Measurements from ENCODE around the gene PIEZO2.
"Not testable (repeated sequence)": the region's sequence is repeated elsewhere in the genome, so short reads cannot be mapped to it uniquely, and the experiment has no call there.

PIEZO2 gene

DNA sequence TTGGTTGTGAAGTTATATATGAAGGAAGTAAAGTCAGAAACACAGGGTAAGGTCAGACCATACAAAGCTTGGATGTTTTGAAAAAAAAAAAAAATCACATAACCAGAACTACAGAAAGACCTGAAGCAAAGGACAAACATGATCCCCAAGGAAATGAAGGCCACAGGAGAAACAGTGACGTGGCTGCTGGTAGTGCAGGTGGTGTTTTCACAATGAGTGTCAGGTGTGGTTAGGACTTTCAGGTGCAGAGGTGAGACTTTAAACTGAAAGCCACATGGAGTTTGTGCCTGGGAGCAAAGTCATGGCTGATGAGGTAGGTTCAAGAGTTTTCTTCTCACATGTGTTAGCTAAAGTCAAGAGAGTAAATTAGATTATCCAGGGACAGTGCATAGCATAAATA lies 270.7 kb downstream of the PIEZO2 start:
- no peak for FAIRE-seq

DNA sequence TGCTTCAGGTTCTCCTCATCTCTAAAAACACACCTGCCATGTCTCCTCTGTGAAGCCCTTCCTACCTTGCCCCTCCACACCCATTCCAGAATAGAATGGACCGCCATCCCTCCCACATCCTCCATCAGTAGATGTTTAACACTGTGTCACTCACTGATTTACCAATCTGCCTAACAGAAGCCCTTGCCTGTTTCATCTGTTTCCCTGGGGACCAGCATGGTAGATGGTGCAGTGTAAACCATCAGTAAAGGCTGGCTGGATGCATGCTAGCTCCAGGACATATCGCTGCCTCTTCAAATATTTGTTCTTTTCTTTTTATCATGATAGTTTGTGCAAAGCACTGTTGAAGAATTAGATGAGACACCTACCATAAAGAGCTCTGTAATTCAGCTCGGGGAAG lies 271.4 kb downstream of the PIEZO2 start:
- no peak for FAIRE-seq

DNA sequence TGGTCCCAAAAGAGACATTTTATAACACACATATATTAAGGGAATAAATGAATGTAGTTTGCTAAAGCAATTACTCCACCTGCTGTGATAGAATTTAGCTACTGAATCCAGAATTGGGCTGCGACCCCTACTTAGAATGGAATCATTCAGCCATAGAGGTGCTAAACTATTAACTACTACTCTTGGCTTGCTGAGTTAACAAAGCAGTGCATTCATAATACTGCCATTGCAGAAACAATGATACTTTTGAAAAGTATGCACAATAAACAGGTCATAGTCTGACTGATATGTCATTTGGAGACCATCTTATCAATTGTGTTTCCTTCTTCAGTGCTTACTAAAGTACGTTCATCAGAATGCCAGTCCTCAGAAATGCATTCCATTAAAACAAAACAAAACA lies 273.6 kb downstream of the PIEZO2 start:
- FAIRE-seq, result no peak

DNA sequence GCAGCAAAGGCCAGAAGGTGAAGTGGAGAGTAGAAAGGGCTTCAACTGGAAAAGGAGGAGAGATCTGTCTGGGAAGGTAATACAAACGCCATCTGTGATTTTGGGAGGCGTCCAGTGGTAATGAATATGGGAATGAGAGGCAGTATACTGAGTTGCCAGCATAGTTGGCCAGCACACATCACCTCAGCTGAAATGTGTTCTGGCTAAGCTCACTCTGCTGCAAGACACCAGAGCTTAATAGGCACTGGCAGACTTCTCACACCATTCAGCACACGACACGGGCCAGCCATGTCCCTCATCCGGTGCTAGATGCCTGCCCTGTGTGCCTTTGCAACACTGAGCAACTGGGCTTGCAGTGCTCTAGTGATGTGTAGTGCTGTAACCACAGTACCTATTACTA lies 277.1 kb downstream of the PIEZO2 start:
- FAIRE-seq, result no peak

DNA sequence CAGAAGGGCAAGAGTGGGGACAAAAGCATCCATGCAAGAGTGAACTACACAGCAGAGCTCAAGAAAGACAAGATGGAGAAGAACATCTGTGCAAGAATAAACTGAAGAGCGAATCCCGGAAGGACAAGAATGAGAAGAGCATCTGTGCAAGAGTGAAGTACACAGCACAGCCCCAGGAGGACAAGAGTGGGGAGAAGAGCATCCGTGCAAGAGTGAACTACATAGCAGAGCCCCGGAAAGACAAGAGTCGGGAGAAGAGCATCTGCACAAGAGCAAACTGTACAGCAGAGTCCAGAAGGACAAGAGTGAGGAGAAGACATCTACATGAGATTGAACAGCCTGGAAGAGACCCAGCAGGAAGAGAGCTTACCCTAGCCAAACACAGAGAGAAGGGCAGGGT lies 284.6 kb downstream of the PIEZO2 start:
- no peak for FAIRE-seq

DNA sequence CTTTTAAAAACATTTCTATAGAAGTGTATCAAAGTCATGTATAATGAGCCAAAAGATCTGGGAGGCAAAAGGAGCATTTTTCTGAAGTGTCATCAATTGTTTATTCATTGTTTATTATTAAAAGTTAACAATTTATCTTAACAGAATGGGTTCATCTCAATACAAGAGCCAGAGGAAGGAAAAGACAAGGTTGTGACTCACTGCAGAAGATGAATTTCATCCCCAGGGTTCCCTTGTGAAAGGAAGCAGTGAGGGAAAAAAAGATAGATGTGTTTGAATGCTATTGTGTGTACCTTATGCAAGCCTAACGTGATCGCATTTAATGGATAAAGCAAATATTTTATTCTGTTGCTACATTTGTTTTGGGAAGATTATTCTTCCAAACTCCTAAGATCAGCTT lies 286.3 kb downstream of the PIEZO2 start:
- FAIRE-seq, result no peak

DNA sequence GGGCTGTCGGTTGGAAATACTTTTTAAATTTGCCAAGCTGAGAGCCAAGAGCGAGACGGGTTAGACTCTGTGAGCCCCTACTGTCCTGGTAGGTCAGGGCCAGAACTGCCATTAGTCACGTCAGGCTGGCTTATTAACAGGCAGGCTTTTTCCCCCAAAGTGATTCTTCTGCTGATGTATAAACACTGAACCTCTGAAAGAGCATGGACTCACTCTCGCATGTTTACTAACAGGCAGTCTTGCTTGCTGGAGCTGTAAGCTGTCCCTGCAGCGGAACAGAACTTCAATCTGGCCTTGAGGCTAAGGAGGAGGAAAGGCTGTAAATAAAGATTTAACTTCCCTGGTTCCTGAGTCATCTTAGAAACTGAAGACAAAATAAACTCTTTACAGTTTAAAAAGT lies 288.4 kb downstream of the PIEZO2 start:
- no peak for FAIRE-seq

DNA sequence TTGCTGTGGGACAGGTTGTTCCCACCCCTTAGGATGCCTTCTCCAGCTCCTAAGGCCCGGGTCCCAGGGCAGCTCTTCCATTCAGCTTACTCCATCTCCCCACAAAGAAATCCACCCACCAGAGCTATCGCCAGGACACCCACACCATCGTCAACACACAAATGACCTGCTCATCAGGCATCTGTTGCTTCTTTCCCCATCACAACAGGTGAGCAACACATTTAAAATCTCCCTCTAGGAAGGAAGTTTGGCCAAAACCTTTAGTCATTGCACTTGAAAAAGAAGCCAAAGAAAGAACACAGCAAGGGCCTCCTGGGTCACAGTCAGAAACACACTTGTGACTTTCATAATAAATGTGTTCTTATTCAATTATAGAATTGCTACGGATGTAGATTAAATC lies 289.0 kb downstream of the PIEZO2 start:
- no peak for FAIRE-seq

DNA sequence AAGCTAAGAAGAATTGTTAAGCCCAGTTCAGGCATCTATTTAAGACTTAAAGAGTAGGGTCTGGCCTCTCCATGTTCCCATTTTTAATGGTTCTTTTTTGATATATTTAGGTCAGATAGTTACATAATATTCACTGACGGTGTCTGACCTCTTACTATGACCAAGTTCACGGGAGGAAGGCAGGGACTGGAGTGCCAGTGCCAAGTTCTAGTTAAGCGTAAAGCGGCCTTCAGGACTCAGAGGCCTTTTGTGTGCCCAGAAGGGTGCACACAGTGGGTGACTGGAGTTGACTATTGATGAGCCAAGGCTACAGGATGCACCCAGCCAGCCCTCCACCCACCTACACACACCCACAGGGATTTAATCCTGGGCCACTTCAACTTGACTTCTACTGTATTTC lies 290.9 kb downstream of the PIEZO2 start:
- no peak for FAIRE-seq

DNA sequence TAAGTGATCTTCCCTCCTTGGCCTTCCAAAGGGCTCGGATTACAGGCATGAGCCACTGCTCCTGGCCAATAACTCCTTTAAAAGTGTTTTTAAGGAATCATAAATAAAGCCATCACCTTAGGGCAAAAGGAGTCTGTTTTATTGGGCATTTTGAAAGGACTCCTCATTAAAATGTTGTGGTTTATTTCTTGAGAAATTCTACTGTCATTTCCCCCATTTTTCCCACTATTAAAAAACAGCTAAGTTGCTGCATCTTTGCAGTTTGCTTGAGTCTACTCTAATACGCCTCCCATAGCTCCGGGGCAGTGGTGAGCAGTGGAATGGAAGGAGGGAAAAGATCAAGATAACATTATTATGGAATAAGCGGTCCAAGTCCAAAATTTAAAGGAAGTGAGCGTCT lies 293.2 kb downstream of the PIEZO2 start:
- no peak for FAIRE-seq

DNA sequence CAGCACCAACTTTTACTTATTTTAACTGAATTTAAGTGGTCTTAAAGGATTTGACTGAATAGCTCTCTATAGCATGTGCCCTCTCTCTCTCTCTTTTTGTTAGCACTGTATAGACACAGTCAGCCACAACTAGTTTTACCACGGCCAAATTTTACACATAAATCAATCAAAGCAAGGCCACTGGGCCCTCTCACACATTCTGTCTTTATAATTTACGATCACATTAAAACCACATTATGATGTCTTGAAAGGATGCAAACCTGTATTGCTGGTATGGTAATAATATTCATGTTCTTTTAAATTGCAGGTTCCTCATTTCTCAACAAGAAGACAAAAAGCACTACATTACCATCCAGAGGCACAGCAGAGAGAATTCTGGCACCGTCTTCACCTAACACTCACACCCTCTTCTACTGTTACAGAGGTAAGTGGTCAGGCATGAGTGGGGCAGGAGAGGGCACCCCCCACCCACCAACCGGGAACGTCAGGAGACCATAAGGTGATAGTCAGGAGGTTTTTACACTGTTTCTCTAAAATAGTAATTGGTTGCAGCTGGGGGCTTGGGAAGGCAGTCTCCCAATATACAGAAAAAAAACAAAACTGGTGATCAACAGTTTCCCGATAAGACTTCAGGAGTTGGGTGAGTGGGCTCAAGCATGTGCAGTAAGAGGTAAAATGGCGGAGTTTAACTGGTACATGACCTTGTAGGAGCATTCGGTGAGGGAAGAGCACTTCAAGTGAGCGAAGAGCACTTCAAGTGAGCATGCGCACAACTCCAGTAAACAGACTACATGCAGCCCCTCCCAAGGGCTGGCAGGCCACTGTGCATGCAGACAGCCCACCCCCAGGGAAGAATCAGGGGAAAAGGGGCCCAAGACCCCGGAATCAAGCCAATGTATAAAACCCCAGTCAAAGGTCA lies 296.7 kb downstream of the PIEZO2 start:
- FAIRE-seq, result no peak

DNA sequence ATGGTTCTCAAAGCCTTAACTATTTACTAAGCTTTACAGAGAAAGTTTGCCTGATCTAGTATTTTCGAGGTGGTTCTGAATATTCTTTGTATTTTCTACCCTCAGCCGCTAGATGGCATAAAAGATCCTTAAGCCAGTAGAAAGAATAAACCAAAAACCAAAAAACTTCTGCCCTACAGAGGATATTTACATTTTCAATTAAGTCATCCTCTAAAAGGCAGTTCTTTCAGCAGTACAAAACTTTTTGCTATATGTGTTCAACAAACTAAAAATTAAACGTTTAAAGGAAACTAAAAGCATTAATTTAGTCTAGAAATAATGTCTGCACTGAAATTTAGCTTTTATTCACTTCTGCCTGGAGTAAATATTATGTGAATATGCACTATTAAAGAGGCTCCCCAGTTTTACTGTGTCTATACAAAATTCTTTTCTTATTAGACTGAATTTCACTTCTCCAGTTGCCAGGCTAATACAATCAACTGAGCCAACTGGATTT lies 297.5 kb downstream of the PIEZO2 start:
- peak; percentile 79 for FAIRE-seq

DNA sequence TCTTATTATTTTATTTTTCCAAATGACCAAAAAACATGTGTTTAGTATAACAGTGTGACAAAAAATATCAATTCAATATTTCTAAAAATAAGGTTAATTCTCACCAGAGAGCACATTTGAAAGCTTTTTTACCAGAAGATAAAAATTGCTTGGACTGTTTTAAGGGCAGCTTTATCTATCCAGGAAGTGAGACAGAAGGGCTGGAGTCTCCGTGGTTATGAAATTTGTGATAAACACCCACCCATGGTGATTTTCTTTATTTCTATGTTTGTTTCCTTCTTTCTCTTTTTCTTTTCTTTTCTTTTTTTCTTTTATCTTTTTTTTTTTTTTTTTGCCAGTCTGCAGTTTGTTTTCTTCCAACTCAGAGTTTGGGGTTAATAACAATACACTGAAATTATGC lies 298.5 kb downstream of the PIEZO2 start:
- FAIRE-seq, result no peak

DNA sequence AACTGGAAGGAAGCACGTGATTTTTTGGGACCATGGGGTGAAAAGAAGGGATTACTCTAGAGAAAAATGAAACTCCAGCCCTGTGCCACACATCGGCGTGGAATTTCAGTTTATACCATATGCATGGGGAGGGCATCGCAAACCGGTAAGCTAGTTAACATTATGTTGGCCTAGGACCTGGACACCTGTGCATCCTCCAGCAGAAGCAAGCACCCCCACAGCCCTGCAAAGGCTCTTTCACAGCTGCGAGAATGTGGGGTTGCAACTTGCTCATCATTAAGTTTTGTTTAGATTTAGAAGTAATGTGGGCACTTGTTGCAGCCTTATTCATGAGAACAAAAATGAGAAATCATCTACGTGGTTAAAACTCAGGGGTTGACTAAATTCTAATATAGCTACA lies 299.2 kb downstream of the PIEZO2 start:
- FAIRE-seq, result no peak

DNA sequence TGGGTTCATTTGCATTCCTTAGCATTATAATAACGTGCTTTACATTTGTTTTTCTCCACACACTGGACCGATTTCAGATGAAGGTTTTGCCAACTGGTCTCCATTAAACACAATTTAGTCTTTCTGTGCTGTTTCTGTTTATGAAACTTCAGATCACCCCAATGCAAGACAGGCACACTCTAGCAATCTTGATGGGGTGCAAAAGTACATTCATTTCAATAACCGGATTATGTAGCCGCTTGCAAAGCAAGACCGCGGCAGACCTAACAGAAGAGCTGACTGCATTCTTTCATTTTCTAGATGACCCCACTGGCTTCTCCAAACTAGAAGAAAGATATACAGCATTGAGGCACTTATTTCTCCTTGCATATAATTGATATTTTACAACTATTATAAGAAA lies 301.5 kb downstream of the PIEZO2 start:
- FAIRE-seq, result no peak

DNA sequence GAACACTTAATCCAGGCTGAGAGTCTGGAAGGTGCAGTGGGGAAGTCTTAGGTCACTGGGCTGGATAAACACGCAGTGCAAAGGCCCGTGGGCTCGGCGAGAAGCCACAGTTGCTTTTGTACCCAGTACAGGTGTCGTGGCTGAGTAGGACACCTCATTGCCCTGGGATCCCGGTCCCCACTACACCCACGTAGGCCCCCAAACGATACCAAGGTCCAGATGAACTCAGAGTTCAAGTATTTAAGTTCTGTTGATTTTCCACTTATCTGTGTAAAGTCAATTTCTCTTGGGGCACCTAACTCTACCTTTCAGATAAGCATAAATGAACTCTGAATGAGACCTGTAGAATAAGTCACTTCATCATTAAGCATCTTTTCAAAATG lies 302.0 kb downstream of the PIEZO2 start:
- no peak for FAIRE-seq

DNA sequence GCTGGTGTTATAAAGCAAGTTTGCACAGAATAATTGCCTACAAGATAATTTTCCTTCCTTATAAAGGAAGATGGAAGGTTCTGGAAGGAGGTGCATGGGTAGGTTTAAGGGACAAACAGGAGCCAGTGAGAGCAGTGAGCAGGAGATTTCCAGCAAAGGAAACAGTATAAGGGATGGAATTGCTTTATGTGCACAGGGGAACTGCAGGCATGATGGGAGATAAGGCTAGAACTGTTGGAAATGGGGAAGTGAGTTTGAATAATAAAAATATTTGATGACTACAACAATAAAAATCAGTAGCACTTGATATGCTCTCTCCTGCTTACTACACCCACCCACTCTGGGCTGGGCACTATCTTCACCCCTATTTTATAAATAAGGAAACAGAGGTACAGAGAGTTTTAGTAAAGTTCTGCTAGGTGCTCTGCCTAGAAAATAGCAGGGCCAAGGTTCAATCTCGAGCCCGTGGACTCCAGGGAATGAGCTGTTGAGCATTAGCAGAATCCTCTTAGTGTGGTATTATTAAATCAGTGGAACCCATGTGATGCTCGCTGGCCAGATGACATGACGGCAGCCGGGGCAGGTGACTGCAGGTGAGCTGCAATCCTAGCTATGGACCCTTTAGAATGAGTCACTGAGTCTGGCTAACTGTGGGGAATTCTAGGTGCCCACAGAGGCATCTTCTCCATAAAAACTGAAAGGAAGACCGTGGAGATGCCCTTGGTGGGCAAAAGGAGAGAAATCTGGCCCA lies 302.5 kb downstream of the PIEZO2 start:
- no peak for FAIRE-seq

DNA sequence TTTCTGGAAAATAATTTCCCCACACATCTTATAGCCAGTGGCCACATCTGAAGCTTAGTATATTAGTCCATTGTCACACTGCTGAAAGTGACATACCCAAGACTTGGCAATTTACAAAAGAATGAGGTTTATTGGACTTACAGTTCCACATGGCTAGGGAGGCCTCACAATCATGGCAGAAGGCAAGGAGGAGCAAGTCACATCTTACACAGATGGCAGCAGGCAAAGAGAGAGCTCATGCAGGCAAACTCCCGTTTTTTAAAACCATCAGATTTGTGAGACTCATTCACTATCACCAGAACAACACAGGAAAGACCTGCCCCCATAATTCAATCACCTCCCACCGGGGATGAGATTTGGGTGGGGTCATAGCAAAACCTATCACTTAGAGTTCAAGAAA lies 303.3 kb downstream of the PIEZO2 start:
- not testable (repeated sequence) for FAIRE-seq

DNA sequence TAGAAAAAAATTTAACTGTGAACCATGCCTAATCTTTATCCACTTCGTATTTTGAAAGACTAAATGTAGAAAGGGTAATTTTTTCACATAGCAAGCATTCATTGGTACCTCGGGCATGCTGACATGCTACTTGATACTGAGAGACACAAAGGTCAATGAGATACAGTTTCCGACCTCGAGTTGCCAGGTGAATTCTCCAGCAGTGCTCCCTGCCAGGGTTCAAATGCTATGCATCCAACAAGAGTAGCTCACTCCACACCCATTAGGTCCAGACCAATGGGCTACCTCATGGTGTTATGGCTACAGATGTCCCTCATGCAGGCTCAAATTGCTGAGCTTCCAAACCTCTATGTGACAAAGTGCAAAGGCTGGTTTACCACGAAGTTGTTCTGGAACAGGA lies 305.8 kb downstream of the PIEZO2 start:
- FAIRE-seq, result no peak

DNA sequence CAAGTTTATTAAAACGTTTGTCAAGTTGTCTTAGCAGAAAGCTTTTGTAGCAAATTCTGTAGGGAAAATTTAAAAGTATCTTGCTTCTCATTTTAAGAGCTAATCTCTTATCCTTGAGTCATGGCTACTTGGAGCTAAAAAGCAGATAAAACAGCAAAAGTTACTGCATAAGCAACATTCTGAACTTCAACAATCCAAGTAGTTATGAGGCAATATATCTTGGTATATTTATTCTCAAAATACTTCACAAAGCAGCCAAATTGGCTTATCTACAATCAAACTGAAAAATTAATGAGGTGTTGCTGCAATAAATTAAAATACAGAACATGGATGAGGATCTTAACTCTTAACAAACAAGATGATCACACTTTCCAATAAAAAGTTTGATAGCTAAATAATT lies 306.5 kb downstream of the PIEZO2 start:
- no peak for FAIRE-seq

DNA sequence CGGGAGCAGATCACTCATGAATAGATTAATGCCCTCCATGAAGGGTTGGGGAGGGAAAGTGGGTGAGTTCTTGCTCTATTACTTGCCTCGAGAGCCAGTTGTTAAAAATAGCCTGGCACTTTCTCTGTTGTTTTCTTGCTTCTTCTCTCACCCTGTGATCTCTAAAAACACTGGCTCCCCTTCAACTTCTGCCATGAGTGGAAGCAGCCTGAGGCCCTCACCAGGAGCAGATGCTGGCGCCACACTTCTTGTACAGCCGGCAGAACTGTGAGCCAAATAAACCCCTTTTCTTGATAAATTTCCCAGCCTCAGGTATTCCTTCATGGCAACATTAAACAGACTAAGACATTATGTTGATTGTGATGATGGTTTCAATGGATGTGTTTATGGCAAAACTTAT lies 307.0 kb downstream of the PIEZO2 start:
- FAIRE-seq, result no peak

DNA sequence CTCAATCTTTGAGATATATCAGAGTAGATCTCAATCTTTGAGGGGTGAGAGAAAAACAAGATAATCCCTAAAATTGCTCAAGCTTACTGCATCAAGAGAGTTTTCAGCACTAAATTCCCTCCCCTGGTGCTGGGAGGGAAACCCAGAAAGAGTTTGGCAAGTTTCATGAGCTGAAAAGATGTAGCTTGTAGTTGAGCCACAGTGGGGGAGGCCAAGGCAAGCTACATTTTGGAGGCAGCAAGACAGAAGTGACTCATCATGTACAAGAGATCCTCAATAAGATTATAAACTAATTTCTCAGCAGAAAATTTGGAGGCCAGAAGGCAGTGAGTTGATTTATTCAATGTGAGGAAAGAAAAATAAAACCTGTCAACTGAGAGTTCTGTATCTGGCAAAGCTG lies 308.2 kb downstream of the PIEZO2 start:
- FAIRE-seq, result no peak

DNA sequence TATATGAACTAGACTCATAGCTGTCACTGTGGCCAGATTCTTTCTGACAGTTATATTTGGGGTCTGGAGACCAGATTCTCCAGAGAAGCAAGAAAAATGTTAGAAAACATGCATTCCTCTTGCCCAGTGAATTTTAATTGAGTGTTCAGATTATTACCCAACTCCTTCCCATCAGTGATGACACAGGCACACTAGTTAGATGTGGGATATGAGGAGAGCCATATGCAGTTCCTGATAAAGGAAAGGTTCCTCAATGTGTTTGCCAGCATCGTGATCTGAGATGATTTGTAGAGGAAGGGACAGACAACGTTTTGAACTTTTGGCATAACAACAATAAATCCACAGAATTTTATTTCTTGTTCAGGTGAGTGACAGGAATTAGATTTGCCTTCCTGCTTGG lies 308.6 kb downstream of the PIEZO2 start:
- no peak for FAIRE-seq

DNA sequence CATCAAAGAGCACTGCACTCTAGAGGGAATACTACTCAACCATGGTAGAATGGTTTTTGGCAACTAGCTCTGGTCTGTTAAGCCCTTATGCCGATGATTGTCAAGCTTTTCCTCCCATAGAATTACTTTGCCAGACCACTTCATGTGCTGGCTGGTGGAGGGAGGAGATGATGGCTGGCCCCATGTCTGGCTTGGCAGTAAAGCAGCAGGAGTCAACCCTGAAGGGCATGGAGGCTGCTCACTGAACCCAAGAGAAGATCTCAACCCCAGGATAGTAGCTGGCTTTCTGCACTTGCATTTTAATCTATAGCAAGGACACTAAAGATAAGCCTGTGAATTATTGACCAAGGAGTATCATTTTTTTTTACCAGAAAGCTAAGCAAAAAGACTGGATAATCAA lies 309.9 kb downstream of the PIEZO2 start:
- FAIRE-seq, result no peak

Data from G401.6 (cell line).